NCI-H146 treated with DMSO at 0.1 percent for 48 hours (cell line): ENCODE data around the gene TPK1.
A peak's percentile ranks its signal among the peaks of the same experiment; 100 is the strongest.
"Not testable (repeated sequence)": the region's sequence is repeated elsewhere in the genome, so short reads cannot be mapped to it uniquely, and the experiment has no call there.

Experiments
- DNase-seq: peaks from one replicate; lab custom pipeline; 2025; ENCODE audit not compliant: unreplicated experiment; lab: John Stamatoyannopoulos, UW

The TPK1 gene

GRCh38 chr7:144824360-144824759 is 11.5 kb downstream of the TPK1 start:
- DNase-seq: no peak

DNA sequence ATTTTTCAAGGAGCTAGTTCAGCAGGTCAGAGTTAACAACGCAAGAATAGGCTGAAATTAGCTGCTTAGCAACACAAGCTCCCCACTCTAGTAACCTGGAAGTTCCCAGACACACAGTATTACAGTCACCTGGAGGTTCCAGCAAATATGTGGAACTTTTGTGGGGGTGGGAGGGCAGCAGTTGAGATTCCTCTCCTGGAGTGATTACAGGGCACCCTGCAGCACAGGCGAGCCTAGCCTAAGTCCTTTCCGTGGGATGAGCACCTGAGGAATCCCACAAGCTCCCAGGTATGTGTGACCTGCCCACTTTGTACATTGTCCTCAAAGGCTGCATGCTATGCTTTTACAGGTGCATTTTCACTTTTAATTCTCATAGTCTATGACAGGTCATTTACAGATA is 13.6 kb downstream of the TPK1 start:
- DNase-seq: no peak

GRCh38 chr7:144821067-144821466 is 14.8 kb downstream of the TPK1 start:
- DNase-seq: peak; percentile 41

DNA sequence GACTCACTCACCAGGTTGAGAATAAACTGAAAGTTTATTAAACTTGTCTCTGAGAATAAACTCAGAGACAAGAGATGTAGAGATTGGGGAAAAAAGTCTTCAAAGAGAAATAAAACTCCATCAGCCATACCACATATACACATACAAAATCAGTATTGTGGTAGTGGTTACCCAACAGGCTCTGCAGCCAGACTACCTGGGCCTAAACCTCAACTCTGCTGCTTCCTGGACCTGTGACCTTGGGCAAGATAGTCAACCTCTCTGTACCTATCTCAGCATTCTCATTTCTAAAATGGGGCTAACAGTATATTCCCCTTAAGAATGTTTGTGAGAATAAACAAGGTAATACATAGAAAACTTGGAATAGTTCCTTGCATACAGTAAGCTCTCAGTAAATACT is 15.3 kb downstream of the TPK1 start:
- no peak for DNase-seq

- DNase-seq: no peak
Measured at GRCh38 chr7:144819566-144819965, 16.3 kb downstream of the TPK1 start.

DNA sequence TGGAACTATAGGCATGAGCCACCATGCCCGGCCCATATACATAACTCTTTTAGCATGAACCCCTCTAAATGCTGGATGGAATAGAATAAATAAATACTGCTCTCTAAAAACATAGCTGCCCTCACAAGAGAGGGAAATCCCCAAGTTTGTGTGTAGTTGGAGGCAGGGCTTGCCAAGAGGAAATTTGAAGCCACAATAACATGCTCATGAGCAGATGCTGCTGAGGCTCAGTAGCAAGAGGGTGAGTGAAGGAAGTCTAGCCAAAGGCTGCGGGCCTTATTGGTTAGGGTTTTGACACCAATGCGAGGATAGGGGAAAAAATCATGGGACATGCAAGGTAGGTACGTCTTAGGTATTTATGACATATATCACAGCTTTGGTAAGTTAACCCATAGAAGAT is 17.3 kb downstream of the TPK1 start:
- DNase-seq: no peak

GRCh38 chr7:144817001-144817400 is 18.9 kb downstream of the TPK1 start:
- no peak for DNase-seq

DNA sequence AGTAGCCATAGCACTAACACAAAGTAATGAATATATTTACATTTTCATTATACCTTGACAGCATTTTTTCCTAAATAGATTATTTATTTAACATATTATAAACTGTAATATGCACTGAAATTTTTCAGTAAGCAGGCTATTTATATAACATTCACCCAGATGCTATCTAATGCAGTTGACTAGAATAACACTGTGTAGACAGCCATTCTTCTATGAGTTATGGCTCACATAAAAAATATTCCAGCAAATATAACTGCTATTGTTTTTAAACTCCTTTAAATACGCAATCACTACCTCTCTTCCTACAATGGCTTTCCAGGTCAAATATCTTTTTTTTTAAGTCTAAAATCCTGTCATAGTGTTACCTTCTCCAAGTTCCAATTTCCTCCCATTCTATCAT is 21.6 kb downstream of the TPK1 start:
- no peak for DNase-seq

- no peak for DNase-seq
Measured at GRCh38 chr7:144812379-144813283, 23.2 kb downstream of the TPK1 start.

- DNase-seq: no peak
Measured at GRCh38 chr7:144805627-144806239, 30.1 kb downstream of the TPK1 start.

DNA sequence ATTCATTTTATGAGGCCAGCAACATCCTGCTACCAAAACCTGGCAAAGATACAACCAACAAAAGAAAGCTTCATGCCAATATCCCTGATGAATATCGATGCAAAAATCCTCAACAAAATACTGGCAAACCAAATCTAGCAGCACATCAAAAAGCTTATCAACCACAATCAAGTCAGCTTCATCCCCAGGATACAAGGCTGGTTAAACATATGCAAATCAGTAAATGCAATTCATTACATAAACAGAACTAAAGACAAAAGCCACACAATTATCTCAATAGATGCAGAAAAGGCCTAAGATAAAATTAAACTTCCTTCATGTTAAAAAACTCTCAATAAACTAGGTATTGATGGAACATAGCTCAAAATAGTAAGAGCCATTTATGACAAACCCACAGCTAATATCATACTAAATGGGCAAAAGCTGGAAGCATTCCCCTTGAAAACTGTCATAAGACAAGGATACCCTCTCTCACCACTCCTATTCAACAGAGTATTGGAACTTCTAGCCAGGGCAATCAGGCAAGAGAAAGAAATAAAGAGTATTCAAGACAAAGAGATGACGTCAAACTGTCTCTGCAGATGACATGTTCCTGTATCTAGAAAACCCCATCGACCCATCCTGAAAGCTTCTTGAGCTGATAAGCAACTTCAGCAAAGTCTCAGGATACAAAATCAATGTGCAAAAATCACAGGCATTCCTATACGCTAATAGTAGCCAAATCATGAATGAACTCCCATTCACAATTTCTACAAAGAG is 35.0 kb downstream of the TPK1 start:
- not testable (repeated sequence) for DNase-seq

- no peak for DNase-seq
Measured at GRCh38 chr7:144796919-144797318, 38.9 kb downstream of the TPK1 start.

- no peak for DNase-seq
Measured at GRCh38 chr7:144792050-144792449, 43.8 kb downstream of the TPK1 start.

- DNase-seq: no peak
Measured at GRCh38 chr7:144791488-144791887, 44.4 kb downstream of the TPK1 start.

DNA sequence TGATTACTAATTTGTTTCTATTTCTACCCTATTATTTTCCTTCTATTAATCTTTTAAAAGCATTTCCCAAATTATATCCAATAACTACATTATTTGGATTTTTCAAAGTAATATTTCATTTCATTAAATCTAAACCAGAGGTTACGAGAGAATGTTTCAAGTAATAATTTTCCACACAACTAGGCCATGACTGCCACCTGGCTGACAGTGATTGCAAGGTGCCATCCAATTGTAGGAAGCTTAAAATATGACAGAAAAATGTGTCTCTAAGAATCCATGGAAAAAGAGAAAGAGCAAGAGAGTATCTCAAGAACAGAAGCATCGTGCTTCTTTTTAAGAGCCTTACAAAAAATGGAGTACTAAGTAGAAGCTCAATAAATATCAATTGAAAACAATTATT is 48.7 kb downstream of the TPK1 start:
- no peak for DNase-seq

- no peak for DNase-seq
Measured at GRCh38 chr7:144786522-144786921, 49.3 kb downstream of the TPK1 start.

DNA sequence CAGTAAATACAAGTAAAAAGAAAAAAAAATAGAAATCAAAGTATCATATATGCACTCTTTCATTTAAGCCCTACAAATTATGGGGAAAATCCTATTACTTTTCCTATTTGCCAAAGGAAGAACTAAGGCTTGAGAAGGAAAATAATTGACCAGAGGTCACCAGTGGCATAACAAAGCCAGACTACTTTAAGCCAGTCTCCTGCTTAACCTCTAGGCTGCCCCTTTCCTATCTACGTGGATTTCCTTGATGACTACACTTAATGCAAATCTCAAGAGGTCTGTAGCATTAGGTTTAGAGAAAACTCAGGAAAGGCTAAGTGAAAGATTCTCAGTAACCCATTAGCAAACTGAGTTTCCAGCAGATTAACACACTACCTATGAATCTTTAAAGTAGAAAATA is 49.8 kb downstream of the TPK1 start:
- no peak for DNase-seq

- no peak for DNase-seq
Measured at GRCh38 chr7:144785521-144785920, 50.3 kb downstream of the TPK1 start.

GRCh38 chr7:144784943-144785342 is 50.9 kb downstream of the TPK1 start:
- DNase-seq: no peak

DNA sequence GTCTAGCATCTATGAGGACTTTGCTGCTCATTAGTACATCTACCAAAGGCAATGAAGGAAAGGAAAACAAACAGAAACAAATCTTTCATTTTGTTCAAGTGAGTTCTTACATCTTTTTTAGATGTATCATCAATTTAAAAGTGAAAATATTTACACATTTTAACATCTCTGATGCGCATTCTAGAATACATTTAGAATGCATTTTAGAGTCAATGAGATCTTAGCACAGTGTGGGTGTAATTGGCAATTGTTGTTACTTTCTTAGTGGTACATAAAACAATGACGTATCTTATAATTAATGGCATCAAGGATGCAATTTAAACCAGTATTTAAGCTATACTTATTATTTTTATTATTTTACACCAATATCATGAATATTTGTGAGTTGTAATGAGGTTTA is 51.4 kb downstream of the TPK1 start:
- no peak for DNase-seq

DNA sequence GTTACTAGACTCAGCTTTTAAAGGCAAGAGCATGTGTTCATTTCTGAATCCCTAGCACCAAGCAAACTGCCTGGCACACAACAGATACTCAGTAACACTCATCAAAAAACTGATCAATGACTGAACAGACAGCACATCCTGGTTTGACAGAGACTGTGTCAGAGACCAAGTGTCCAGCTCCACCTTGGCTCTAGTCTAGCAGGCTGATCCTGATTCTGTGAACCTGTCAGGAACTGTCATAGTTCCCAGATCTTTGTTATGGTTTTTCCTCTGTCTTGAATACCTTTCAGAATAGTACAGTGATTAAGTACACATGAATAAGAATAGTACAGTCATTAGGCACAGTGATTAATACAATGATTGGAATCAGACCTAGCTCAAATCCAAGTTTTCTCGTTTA is 53.0 kb downstream of the TPK1 start:
- no peak for DNase-seq

DNA sequence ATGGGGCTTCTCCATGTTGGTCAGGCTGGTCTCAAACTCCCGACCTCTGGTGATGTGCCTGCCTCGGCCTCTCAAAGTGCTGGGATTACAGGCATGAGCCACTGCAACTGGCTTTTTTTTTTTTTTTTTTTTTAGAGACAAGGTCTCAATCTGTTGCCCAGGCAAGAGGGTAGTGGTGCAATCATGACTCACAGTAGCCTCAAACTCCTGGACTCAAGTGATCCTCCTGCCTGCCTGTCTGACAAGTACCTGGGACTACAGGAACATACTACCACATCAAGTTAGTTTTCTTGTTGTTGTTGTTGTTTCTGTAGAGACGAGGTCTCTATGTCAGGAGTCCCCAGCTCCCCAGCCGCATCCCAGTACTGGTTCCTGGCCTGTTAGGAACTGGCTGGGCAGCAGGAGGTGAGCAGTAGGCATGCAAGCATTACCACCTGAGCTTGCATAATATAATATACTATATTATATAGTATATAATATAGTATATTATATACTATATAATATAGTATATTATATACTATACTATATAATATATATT is 55.7 kb downstream of the TPK1 start:
- no peak for DNase-seq
